SK-N-SH treated with all-trans-retinoic acid at 6 μM for 48 hours (cell line): ENCODE data around the gene GOSR2.

Experiments used
- ATAC-seq: fragments of 200-7000 bp; cut with Tn5 transposase; 3 replicates; pipeline ENCODE4 v1.9.1; 2020; ENCODE audit warnings: mild to moderate bottlenecking, moderate library complexity
- ARNTL ChIP-seq: fragments of 450-650 bp; formaldehyde crosslinking; IDR thresholded peaks from 2 replicates; pipeline ENCODE4 v1.5.0; 2020; ENCODE audit warnings: low read depth, mild to moderate bottlenecking, moderate library complexity, borderline replicate concordance
- BACH2 ChIP-seq: fragments of 250-450 bp; sonication (Bioruptor Pico); IDR thresholded peaks from 2 replicates; pipeline ENCODE4 v1.9.0; 2021; ENCODE audit warnings: mild to moderate bottlenecking, borderline replicate concordance
- CSDC2 ChIP-seq: fragments of 250-450 bp; sonication (Bioruptor Pico); IDR thresholded peaks from 2 replicates; pipeline ENCODE4 v1.5.0; 2020; ENCODE audit warnings: mild to moderate bottlenecking, moderate library complexity
- CSRNP3 ChIP-seq: fragments of 250-450 bp; sonication (Bioruptor Pico); IDR thresholded peaks from 2 replicates; pipeline ENCODE4 v1.5.1; 2021; ENCODE audit warnings: mild to moderate bottlenecking, moderate library complexity
- ESRRG ChIP-seq: fragments of 250-450 bp; sonication (Bioruptor Pico); IDR thresholded peaks from 2 replicates; pipeline ENCODE4 v1.6.1; 2021; ENCODE audit warnings: mild to moderate bottlenecking
- GLIS3 ChIP-seq: fragments of 250-450 bp; sonication (Bioruptor Pico); IDR thresholded peaks from 2 replicates; pipeline ENCODE4 v1.5.0; 2020; ENCODE audit warnings: mild to moderate bottlenecking, moderate library complexity
- ISL1 ChIP-seq: fragments of 250-450 bp; sonication (Bioruptor Pico); IDR thresholded peaks from 2 replicates; pipeline ENCODE4 v2.1.2; 2022; ENCODE audit warnings: mild to moderate bottlenecking, moderate library complexity
- OSR1 ChIP-seq: fragments of 250-450 bp; sonication (Bioruptor Pico); IDR thresholded peaks from 2 replicates; pipeline ENCODE4 v1.8.0; 2022; ENCODE audit warnings: moderate library complexity, mild to moderate bottlenecking, inconsistent platforms
- PATZ1 ChIP-seq: fragments of 250-450 bp; sonication (Bioruptor Pico); IDR thresholded peaks from 2 replicates; pipeline ENCODE4 v1.8.0; 2020; ENCODE audit warnings: mild to moderate bottlenecking, moderate library complexity, borderline replicate concordance
- PPARA ChIP-seq: fragments of 250-450 bp; sonication (Bioruptor Pico); IDR thresholded peaks from 2 replicates; pipeline ENCODE4 v1.5.0; 2020; ENCODE audit warnings: mild to moderate bottlenecking, borderline replicate concordance
- SNAI2 ChIP-seq: fragments of 250-450 bp; sonication (Bioruptor Pico); IDR thresholded peaks from 2 replicates; pipeline ENCODE4 v1.5.0; 2020; ENCODE audit warnings: mild to moderate bottlenecking, moderate library complexity
- ZC3H10 ChIP-seq: fragments of 250-450 bp; sonication (Bioruptor Pico); IDR thresholded peaks from 2 replicates; pipeline ENCODE4 v1.5.1; 2021; ENCODE audit warnings: mild to moderate bottlenecking, moderate library complexity
- ZFP3 ChIP-seq: fragments of 250-450 bp; sonication (Bioruptor Pico); IDR thresholded peaks from 2 replicates; pipeline ENCODE4 v1.5.0; 2020; ENCODE audit warnings: mild to moderate bottlenecking, moderate library complexity
- ZFP30 ChIP-seq: fragments of 450-650 bp; formaldehyde crosslinking; IDR thresholded peaks from 2 replicates; pipeline ENCODE4 v1.5.0; 2022; ENCODE audit warnings: mild to moderate bottlenecking, moderate library complexity
- ZNF565 ChIP-seq: fragments of 450-650 bp; formaldehyde crosslinking; conservative IDR thresholded peaks from 2 replicates; pipeline ENCODE4 v1.5.0; 2020; ENCODE audit warnings: low read depth, mild to moderate bottlenecking, moderate library complexity
- ZNF70 ChIP-seq: fragments of 450-650 bp; formaldehyde crosslinking; IDR thresholded peaks from 2 replicates; pipeline ENCODE4 v1.5.0; 2020; ENCODE audit warnings: mild to moderate bottlenecking, moderate library complexity
- ZNF8 ChIP-seq: fragments of 450-650 bp; formaldehyde crosslinking; IDR thresholded peaks from 2 replicates; pipeline ENCODE4 v1.5.0; 2020; ENCODE audit warnings: mild to moderate bottlenecking, moderate library complexity
- TF ChIP-seq, protein P1 (sequence below): fragments of 250-450 bp; sonication (Bioruptor Pico); IDR thresholded peaks from 2 replicates; pipeline ENCODE4 v1.5.0; 2020; ENCODE audit warnings: mild to moderate bottlenecking, moderate library complexity
- TF ChIP-seq, protein P2 (sequence below): fragments of 250-450 bp; sonication (Bioruptor Pico); IDR thresholded peaks from 2 replicates; pipeline ENCODE4 v1.5.1; 2020; ENCODE audit warnings: low read depth, mild to moderate bottlenecking, moderate library complexity
- TF ChIP-seq, protein P3 (sequence below): fragments of 250-450 bp; sonication (Bioruptor Pico); IDR thresholded peaks from 2 replicates; pipeline ENCODE4 v1.8.0; 2021; ENCODE audit warnings: low read depth, mild to moderate bottlenecking, moderate library complexity, borderline replicate concordance

The GOSR2 gene

GRCh38 chr17:46884552-46884951 lies 38.4 kb upstream of the GOSR2 start:
- TF ChIP-seq ARNTL = no peak

DNA sequence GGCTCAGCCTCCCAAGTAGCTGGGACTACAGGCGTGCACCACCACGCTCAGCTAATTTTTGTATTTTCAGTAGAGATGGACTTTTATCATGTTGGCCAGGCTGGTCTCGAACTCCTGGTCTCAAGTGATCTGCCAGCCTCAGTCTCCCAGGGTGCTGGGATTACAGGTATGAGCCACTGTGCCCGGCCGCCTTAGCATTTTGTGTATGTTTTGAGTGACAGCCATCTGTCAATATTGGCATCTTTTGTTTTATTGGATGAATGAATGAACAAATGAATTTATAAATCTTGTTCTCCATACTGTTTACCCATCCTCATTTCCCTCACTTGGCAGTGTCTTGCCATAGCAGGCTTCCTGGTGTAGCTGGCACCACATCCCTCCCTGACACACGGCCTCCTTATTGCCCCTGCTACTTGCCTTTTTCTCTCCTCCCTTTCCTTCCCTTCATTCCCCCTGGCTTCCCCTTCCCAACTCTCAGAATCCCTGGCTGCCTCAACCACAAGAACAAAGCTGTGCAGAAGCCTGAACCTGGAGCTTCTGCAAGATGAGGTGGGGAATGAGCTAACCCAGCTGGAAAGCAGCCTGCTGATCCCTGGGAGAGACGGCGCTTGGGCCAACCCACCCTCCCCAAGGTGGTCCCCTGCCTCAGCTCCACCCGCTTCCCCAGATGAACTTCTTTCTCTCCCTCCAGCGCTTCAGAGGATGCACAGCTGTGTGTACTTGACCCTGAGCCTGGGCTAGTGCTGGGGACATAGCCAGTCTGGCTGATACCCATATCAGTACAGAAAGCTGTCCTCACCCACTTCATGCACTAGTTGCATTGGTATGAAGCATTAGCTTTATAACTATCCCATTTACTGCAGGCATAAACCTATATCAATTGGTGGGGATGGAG lies 37.3 kb upstream of the GOSR2 start:
- ATAC-seq = no peak
- TF ChIP-seq, protein P1, sequence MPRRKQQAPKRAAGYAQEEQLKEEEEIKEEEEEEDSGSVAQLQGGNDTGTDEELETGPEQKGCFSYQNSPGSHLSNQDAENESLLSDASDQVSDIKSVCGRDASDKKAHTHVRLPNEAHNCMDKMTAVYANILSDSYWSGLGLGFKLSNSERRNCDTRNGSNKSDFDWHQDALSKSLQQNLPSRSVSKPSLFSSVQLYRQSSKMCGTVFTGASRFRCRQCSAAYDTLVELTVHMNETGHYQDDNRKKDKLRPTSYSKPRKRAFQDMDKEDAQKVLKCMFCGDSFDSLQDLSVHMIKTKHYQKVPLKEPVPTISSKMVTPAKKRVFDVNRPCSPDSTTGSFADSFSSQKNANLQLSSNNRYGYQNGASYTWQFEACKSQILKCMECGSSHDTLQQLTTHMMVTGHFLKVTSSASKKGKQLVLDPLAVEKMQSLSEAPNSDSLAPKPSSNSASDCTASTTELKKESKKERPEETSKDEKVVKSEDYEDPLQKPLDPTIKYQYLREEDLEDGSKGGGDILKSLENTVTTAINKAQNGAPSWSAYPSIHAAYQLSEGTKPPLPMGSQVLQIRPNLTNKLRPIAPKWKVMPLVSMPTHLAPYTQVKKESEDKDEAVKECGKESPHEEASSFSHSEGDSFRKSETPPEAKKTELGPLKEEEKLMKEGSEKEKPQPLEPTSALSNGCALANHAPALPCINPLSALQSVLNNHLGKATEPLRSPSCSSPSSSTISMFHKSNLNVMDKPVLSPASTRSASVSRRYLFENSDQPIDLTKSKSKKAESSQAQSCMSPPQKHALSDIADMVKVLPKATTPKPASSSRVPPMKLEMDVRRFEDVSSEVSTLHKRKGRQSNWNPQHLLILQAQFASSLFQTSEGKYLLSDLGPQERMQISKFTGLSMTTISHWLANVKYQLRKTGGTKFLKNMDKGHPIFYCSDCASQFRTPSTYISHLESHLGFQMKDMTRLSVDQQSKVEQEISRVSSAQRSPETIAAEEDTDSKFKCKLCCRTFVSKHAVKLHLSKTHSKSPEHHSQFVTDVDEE = no peak
- TF ChIP-seq ESRRG (CRISPR knock-in tag) (no peak), SNAI2 (CRISPR knock-in tag) (no peak), PATZ1 (CRISPR knock-in tag) (no peak), BACH2 (CRISPR knock-in tag) (no peak), PPARA (CRISPR knock-in tag) (no peak), ZNF565 (CRISPR knock-in tag) (no peak), ZC3H10 (CRISPR knock-in tag) (no peak), ISL1 (CRISPR knock-in tag) (no peak), ZNF8 (CRISPR knock-in tag) (no peak), GLIS3 (CRISPR knock-in tag) (no peak), ZFP3 (CRISPR knock-in tag) (no peak)
- TF ChIP-seq, protein P2, sequence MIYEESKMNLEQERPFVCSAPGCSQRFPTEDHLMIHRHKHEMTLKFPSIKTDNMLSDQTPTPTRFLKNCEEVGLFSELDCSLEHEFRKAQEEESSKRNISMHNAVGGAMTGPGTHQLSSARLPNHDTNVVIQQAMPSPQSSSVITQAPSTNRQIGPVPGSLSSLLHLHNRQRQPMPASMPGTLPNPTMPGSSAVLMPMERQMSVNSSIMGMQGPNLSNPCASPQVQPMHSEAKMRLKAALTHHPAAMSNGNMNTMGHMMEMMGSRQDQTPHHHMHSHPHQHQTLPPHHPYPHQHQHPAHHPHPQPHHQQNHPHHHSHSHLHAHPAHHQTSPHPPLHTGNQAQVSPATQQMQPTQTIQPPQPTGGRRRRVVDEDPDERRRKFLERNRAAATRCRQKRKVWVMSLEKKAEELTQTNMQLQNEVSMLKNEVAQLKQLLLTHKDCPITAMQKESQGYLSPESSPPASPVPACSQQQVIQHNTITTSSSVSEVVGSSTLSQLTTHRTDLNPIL (CRISPR knock-in tag) = no peak
- TF ChIP-seq, all 23 proteins: peak for 0

More at GRCh38 chr17:46884552-46884951, 38.4 kb upstream of the GOSR2 start:
- ATAC-seq = no peak

- TF ChIP-seq GLIS3 (CRISPR knock-in tag) (no peak), PPARA (CRISPR knock-in tag) (no peak), ZC3H10 (CRISPR knock-in tag) (no peak), ZNF8 (CRISPR knock-in tag) (no peak), ARNTL (no peak), ISL1 (CRISPR knock-in tag) (no peak), ZNF565 (CRISPR knock-in tag) (no peak), ZFP3 (CRISPR knock-in tag) (no peak), BACH2 (CRISPR knock-in tag) (no peak), ZFP30 (CRISPR knock-in tag) (no peak), SNAI2 (CRISPR knock-in tag) (no peak), OSR1 (no peak), CSDC2 (CRISPR knock-in tag) (no peak), CSRNP3 (no peak), ZNF70 (no peak), ESRRG (CRISPR knock-in tag) (no peak)
- TF ChIP-seq, protein P1 = no peak
- TF ChIP-seq, protein P3, sequence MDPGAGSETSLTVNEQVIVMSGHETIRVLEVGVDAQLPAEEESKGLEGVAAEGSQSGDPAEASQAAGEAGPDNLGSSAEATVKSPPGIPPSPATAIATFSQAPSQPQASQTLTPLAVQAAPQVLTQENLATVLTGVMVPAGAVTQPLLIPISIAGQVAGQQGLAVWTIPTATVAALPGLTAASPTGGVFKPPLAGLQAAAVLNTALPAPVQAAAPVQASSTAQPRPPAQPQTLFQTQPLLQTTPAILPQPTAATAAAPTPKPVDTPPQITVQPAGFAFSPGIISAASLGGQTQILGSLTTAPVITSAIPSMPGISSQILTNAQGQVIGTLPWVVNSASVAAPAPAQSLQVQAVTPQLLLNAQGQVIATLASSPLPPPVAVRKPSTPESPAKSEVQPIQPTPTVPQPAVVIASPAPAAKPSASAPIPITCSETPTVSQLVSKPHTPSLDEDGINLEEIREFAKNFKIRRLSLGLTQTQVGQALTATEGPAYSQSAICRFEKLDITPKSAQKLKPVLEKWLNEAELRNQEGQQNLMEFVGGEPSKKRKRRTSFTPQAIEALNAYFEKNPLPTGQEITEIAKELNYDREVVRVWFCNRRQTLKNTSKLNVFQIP = no peak
- no peak for ATAC-seq
Observed at GRCh38 chr17:46886310-46886663, 36.7 kb upstream of the GOSR2 start.
